GM19035 (cell line): ENCODE data around the gene GABRB3.

Experiments used
- ATAC-seq: cut with Tn5 transposase; IDR thresholded peaks from one replicate; pipeline ENCODE4 v1.9.1; 2021; ENCODE audit not compliant: unreplicated experiment

Gene GABRB3

DNA sequence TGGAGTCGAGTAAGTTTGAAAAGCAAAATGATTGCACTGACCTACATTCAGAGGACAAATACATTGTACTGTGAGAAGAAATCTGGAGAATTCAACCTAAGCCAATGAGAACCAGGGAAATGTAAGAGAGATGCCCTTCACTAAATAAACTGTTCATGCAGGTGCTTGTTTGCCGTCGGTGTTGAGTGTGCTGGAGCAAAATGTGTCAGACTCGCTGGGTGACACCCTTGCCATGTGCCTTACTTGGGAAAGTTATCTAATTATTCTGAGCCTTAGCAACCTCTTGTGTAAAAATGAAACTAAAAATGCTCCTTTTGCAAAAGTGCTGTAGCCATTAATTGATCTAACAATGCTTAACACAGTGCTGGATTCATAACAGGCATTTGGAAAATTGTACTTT lies 140.4 kb downstream of the GABRB3 start:
- no peak for ATAC-seq

DNA sequence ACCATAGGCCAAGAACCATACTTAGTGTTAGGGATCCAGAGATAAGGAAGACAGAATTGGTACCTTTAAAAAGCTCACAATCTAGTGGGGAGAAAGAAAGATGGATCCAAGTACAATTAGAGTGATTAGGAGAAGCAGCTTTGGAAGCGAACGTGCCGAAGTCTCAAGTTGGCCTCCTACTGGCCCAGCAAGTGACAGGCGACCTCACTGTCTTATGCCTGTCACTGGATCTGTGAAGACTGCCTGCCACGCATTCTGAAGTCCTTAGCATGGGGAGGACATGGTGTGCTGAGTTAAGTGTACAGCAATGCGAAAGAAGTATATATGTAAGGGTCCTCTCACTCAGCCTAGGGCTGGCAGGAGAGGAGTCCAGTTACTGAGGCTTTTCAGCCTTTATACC lies 141.0 kb downstream of the GABRB3 start:
- no peak for ATAC-seq

DNA sequence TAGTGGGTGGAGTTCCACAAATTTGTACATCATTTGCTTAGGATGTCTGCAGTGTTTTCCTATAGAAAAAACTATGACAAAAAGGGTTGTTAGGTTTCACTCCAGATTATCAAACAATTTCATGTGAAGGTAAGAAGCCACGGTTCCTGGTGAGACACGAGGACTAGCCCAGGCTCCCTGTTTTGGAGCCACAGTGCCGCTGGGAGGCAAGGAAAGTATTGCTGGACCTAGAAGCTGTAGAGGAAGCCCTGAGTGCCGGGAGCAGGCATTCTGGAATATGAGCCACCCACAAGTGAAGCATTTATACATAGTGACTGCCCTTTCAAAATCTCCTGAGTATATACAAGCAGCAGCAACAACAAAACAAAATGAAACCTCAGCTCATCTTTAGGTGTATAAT lies 142.0 kb downstream of the GABRB3 start:
- no peak for ATAC-seq

DNA sequence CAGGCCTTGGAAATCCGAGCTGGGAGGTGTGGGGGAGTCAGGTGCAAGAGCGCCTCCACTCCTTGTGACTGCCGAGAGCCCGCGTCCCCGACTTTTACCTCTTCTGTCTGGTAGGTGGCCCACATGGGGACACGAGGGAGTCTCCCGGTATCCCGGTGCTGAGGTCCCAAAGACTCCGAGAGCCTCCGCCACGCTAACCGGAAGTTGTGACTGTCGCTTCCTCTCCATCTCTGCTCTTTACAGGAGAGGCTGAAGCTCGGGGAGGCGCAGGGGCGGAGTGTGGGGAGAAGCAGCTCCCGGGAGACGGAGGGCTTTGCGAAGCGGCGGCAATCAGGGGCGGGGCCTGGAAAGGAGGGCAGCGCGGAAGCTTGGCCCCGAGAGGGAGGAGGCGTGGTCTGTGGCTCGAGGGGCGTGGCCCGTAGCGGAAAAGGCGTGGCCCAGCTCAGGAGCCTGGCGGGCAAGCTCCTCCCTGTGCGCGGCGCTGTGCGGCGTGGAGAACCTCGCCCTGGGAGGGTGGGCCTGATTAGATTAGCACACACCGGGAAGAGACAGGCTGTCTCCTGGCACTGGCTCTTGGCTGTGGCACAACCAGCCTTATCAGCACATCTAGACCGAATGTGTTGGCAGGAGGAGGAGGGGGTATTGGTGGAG lies 143.9 kb downstream of the GABRB3 start:
- no peak for ATAC-seq

DNA sequence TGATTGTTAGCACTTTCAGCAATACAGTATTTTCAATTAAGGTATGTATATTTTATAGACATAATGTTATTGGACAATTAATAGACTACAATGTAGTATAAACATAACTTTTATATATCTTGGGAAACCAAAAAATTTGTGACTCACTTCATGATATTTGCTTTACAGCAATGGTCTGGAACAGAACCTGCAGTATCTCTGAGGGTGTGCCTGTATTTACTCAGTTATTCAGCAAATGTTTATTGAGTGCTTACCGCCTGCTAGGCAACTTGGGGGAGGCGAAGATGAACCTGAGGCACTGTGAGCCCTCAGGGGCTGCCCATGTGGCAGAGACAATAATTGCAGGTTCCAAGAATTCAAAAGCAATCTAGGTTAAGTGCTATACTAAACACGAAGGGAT lies 144.8 kb downstream of the GABRB3 start:
- ATAC-seq, result no peak

DNA sequence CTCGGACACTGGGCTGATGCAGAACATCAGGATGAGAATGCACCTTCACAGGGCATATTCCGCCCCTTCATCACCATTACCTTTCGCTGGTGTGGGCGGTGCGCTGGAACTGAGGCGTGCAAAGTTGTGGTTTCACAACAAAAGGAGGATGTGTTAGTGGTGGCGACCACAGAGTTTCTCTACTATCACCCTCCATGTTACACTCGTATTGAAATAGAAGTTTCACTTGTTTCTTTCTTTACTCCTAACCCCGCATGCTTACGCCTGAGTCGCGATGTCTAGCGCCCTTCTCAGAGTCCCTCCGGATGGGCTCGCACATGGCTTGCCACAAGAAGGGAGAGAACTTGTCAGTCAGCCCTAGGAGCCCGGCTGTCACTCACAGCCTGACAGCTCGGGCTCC lies 148.7 kb downstream of the GABRB3 start:
- ATAC-seq, result no peak

DNA sequence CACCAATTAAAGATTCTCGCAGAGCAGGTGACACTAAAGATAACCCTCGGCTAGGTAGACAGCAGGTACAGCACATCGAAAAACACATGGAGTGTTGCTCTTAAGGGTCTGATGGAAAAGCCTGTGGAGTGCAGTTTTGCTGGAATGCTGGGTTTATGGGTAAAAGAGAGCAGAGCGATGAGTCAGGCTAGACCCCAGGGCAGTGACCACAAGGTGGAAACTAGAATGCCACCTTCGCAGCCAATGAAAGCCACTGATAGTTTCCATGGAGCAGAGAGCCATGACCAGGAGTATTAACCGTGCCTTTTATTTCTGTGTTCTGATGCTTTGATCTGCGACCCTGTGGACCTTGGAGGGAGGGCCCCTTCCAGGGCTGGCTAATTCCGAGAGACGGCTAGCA lies 149.8 kb downstream of the GABRB3 start:
- ATAC-seq, result no peak

DNA sequence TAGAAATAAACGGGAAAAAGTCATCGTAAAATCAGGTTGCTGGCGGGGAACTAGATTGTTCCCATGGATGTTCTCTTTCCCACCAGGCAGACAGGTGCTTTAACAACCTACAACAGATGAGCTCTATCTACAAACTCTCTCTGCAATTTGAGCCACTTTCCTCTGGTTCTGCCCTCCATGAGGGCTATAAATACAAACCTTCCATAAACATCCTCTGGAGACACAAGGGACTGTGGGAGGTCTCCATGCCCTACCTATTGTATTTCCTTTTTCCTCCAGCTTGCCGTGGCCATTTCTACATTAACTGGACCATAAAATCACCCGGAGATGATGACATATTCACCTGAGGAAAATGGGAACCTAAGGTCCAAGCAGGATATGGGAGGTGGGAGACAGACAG lies 151.1 kb downstream of the GABRB3 start:
- ATAC-seq, result no peak

DNA sequence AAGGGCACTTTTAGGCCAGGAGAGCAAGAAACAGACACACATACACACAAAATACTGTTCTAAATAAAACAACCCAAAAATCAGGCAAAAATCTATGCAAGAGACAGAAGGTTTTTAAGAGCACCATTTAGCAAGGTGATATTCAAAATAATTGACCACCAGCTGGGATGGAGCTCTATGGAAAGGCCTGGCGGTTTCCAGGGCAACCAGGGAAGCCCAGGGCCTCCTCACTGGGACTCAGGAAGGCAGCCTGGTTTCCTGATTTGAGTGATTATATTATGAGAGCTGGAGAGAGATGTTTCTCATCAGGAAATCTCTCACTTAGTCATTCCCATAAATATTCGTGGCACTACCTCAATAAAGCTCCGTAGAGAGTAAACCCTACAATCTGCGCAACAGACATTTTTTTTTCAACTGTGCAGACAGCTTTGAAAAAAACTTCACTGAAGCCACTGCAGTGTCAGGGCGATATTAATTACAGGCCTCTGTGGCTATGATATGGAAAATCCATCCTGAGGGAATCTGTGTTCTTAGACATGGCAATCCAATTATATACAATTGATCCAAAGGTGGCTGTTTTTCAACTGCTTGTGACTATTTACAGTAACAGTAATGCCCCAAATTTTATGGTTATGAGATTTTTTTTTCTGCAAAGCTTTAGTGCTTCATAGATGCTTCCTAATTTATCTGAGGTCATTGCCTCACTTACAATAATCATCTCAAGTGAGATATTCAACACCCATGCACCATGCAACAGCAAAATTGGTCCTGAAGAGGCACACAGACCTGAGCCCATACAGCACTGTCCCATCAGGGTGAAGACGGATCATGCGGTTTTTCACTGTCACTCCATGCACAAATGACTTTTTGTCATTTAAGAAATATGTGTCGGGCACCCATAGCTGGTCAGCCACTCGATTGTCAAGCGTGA lies 152.1 kb downstream of the GABRB3 start:
- no peak for ATAC-seq

DNA sequence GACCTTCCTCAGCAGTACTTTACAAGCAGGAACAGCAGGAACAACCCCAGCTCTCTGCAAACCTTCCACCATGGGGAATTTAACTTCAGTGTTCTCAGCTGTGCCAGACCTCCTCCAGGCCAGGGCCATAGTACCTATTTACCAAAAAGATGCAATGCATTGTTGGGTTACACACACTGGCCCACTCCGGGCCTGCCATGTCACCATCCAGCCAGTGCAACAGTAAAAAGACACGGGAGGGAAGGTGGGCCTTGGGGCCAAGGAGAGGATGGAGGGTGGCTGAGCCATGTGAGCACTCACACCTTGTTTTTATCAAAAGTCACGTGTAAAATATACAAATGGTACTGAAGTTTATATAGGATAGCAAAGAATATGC lies 157.0 kb downstream of the GABRB3 start:
- no peak for ATAC-seq

DNA sequence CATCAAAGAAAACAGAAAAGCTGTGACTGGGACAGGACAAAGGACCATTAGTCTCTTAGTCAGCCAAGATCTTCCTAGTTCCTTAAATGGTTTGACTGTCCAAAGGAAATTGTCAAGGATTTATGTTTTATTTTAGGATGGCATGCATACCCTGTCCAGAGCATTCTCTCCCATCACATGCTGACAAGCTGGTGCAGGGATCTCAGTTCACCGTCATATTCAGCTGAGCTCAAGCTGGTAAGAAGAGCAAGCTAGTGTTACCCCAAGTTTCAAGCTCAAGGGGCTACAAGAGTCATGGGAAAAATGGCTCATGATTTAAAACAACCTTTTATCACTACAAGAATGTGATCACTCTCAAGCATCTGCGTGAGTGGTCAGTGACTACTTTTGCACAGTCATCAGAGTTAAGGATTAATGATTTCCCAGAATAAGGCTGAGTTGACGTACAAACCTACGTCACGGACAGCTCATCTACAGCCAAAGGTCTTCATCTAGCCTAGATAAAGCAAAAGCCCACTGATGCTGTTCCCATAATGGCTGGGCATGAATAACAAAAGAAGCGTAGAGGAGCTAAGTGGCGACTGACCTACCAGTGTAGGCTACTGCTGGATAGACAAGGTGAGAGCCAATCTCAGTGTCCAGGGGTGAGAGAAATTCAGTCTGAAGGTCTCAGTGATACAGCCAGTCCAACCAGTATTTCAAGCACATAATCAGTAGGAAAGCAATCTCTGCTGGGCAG lies 157.5 kb downstream of the GABRB3 start:
- no peak for ATAC-seq

DNA sequence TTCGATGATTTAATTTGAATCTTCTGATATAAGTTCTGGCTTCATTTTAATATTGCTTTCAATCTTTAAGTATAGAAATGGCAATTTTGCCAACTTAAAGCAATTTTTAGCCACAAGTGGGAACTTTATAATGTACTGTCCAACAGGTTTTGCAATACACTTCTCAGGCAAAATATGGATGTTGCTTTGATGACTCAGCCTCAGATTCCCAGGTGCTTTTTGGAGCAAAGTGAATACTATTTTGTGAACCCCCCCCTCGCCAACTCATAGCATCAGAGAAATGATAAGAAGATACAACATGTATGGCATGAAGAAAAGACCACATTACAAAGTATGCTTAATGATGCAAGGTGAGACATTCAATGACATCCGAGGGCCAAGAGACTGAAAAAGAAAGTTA lies 158.1 kb downstream of the GABRB3 start:
- ATAC-seq, result no peak

DNA sequence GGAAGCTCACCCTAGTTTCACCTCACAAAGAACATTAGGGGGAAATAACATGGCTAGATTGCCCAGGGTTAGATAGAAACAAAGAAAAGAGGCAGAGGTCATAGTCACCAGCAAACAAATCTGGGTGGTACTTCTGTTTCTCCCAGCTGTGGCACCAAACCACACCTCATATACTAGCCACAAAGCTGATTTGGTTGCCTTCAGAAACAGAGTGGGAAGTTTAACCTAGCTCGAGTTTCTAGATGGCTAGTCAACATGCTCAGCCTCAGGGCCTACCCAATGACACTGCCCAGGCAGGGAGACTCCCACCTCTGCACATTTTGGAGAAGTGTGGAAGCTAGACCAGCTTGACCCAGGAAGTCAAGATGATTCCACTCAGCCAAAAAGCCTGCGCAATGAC lies 174.2 kb downstream of the GABRB3 start:
- ATAC-seq, result no peak

DNA sequence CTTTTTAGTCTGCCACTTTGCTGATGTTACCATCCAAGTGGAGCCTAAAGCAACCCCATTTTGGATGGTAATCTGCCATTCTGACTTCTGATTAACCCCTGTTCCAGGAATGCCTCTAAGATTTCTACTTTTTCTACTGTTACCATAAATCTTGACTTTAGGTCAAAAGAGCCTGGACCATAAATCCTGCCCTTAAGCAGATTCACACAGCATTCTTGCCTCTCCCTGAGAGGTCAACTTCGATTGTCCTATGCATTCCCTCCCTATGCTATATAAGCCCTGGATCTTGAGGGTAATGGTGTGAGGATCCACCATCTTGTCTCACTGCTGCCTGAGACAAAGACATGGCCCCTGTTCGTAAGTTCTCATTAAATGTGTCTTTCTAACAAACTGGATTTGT lies 177.3 kb downstream of the GABRB3 start:
- ATAC-seq, result no peak

DNA sequence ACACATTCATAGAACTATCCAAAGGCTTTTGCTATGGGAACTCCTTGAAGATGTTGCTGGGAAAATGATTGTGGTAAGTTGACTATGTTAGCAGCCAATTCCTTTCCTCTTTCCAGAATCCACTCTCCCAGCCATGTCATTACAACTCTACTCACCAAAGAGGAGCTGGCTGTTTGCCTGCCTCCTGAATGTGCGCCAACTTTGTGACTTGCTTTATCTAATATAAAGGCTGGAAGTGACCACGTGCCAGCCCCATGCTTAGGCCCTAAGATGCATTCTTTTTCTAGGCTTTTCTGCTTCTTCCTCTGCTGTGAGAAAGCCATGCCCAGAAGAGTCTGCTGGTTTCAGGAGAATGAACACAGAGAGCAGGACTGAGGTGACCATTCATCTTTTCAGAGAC lies 182.2 kb downstream of the GABRB3 start:
- no peak for ATAC-seq

DNA sequence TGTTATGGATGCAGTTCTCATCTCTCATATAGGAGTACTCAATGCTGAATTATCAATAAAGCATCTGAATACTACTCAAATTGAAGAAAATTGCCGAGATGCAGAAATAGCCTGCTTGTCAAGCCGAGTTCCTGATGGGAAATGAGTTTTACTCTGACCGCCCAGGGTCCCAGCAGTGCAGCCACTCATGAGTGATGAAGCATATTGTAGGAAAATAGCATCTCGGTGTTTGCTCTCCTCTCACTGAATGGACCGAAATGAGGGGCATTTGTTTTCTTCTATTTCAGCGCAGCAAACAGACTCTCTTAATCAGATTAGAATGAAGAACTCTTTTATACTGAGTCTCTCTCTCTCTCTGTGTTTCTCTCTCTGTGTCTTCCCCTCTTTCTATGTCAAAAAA lies 190.0 kb downstream of the GABRB3 start:
- ATAC-seq, result no peak

DNA sequence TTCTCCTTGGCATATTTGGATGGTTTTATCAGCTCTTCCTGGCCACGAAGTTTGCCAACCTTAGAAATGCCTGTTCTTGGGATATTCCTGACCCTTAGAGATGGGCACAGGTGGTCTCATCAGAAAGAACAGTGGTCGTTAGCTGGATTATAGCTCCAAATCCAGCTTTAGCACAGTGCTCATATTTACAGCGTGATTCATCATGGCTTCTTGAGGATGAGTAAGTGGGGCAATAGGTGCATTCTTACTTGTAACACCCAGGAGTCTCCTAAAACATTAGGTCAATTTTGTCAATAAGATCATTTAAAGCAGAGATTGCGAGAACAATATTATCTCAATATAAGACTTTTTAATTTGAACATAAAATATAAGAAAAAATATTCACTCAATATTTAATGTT lies 191.9 kb downstream of the GABRB3 start:
- ATAC-seq, result no peak

DNA sequence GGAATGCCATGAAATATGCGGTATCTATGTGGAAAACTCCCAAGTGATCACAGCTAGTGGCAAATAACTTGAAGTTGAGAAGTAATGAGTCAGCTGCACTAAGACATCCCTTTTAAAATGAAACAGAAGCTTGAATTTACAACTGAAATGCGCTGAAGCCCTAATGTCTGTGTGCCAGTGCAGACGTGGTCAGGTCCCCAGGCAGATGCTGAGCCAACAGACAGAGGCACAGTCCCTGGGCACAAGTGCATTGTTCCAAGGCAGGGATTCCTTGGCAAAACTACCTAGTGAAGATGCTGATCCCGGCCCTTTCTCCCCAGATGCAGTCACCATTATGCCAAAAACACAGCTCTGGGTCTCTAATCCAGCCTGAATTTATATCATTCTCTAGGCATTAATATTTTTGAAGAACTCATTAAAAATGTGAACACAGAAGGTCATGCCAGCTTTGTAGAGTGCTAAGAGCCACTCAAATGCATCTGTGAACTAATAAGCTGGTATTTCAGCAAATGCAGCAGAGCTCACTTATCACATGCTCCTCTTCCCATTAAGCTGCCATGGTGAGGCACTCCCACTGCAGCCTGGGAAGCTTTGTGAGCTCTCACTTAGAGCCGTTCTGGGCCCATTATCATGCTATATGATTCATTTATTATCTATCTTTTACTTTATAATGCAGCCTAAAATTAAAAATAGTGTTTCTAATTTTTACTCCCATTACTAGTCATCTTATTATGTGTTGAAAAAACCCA lies 200.1 kb downstream of the GABRB3 start:
- ATAC-seq, result no peak

DNA sequence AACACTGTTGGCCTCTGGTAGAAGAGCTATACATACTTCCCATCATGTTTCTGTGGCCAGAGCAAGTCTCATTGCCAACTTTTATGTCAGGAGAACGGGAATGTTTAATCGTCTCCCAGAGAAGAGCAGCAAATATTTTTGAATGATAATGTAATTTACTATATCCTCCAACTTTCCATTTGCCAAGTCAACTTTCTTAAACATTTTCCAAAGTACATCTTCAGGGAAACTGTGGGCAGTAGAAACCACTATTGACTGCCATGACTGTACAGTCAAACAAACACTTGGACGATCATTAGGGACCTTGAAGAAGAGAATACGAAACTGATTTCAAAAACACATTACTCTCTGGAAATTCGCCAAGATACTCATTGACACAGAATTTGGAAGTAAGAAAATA lies 201.5 kb downstream of the GABRB3 start:
- no peak for ATAC-seq

DNA sequence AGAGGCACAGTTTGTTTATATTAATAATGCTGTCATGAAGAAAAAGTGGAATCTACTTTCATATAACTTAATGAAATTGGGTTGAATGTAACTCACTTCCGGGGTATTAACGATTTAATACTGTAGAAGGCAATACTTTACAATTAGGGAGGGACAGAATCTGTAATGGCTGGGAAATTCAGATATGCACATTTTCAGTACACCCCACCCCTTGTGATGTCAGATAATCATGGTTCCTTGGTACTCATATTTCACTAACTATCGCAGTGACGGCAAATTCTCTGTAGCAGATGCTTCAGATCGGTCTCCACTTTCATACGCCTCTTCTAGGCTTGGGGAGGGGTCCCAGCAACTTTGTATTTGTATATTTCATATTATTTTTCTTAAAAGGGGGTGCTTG lies 207.3 kb downstream of the GABRB3 start:
- ATAC-seq, result no peak

DNA sequence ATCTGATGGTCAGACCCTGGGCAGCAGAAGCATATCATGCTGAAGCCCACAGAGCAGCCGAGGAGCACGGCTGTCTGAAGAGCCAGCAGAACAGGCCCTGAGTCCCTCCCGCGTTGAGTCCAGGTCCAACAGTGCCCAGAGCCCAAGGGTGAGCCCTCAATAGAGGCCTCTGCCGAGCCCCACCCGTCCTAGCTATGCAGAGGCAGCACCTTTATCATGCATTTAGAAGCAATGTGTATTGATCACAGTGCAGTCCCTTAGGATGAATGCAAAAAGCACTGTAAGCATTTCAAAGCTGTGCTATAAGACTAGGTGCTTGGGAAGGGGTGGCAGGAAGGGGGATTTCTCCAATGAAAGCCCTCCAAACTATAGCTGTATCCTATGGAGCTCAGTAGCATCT lies 208.5 kb downstream of the GABRB3 start:
- ATAC-seq, result no peak
